HT-29 (cell line): ENCODE results near the gene CT45A5. TPM values are rescaled to one million over a fixed set of nuclear protein-coding genes. Genes with fewer than 3 reads are reported as not detected.
"Not testable (repeated sequence)": the region's sequence is repeated elsewhere in the genome, so short reads cannot be mapped to it uniquely, and the experiment has no call there.

ENCODE experiments used
- DNase-seq: peaks from one replicate; pipeline ENCODE4 v3.0.0-alpha.2; 2015; ENCODE audit warnings: low spot score
- total RNA-seq: library from RNA; depleted of rRNA; stranded (reverse); fragments of >200 nt; shearing (Covaris generic); gene quantifications from 2 replicates; pipeline ENCODE4 v1.2.3, GENCODE V29; 2014; rRNA removed

The CT45A5 gene
- total RNA-seq, result not detected in 2 replicates

- DNase-seq, result not testable (repeated sequence)
These were observed at the start of gene CT45A5 for GRCh38 chrX:135785403-135785802. TSS of gene CT45A5 (minus strand) at chrX:135785503. CDS start at chrX:135781729, 3,774 bp downstream.

- DNase-seq, result not testable (repeated sequence)
These were observed 34.6 kb upstream of the CT45A5 start, which contains the start of gene CT45A2 for GRCh38 chrX:135819912-135820311. TSS of gene CT45A2 (minus strand) at chrX:135820012. CDS start at chrX:135816265, 3,747 bp downstream.

- DNase-seq, result not testable (repeated sequence)
These were observed 17.4 kb upstream of the CT45A5 start, which contains the start of gene CT45A6 for GRCh38 chrX:135802687-135803086. TSS of gene CT45A6 (minus strand) at chrX:135802787. CDS start at chrX:135798993, 3,794 bp downstream.

GRCh38 chrX:135768091-135768490, 17.2 kb downstream of the CT45A5 start, which contains the start of gene CT45A3:
TSS of gene CT45A3 (minus strand) at chrX:135768191. CDS start at chrX:135764444, 3,747 bp downstream.
- not testable (repeated sequence) for DNase-seq

GRCh38 chrX:135744739-135745138, 40.6 kb downstream of the CT45A5 start:
- DNase-seq, result not testable (repeated sequence)

- DNase-seq, result no peak
These were observed 44.0 kb downstream of the CT45A5 start for GRCh38 chrX:135741192-135741715.

GRCh38 chrX:135740681-135741149, 44.6 kb downstream of the CT45A5 start:
- peak; percentile 57 for DNase-seq

GRCh38 chrX:135737366-135738071, 47.8 kb downstream of the CT45A5 start:
- peak; percentile 22 for DNase-seq

GRCh38 chrX:135734666-135735065, 50.6 kb downstream of the CT45A5 start:
- not testable (repeated sequence) for DNase-seq

Other genes starting within 250 kb of the CT45A5 start
- not detected in 2 replicates for gene CT45A1, start 71.9 kb downstream of the CT45A5 start, total RNA-seq
- gene CT45A3, start 17.3 kb downstream of the CT45A5 start, total RNA-seq, result not detected in 2 replicates
- gene CT45A6, start 17.3 kb upstream of the CT45A5 start, total RNA-seq, result not detected in 2 replicates
- not detected in 2 replicates for gene CT45A2, start 34.5 kb upstream of the CT45A5 start, total RNA-seq
- not detected in 2 replicates for gene CT45A7, start 51.8 kb upstream of the CT45A5 start, total RNA-seq
- gene CT45A8, start 69.0 kb upstream of the CT45A5 start, total RNA-seq, result not detected in 2 replicates
- not detected in 2 replicates for gene CT45A9, start 86.3 kb upstream of the CT45A5 start, total RNA-seq
- gene CT45A10, start 107.9 kb upstream of the CT45A5 start, total RNA-seq, result not detected in 2 replicates
- gene SAGE1, start 108.2 kb upstream of the CT45A5 start, total RNA-seq, result not detected in 2 replicates
- gene MMGT1, start 188.5 kb upstream of the CT45A5 start, total RNA-seq, result 8.7 and 9.9 TPM in 2 replicates
- 5.3 and 6.3 TPM in 2 replicates for gene SLC9A6, start 199.9 kb upstream of the CT45A5 start, total RNA-seq